HEK293 (cell line): ENCODE measurements around the gene ZBTB8A.

Source experiments
- CTCF ChIA-PET: fragments of 350-600 bp; formaldehyde crosslinking; extraction: SDS; loops from one replicate; lab custom pipeline; 2021; ENCODE audit warnings: antibody characterized with exemption; lab: Yijun Ruan, JAX
- POLR2A ChIA-PET: fragments of 300-600 bp; formaldehyde crosslinking; extraction: SDS; loops from one replicate; lab custom pipeline; 2020; ENCODE audit warnings: antibody characterized with exemption, inconsistent platforms; lab: Yijun Ruan, JAX
- H3K27ac ChIP-seq: fragments of 200-500 bp; sonication (Bioruptor generic); 2 replicates; pipeline ENCODE4 v1.5.1; 2014; ENCODE audit warnings: low read depth, low read length, control low read depth, inconsistent platforms; ENCODE audit errors: extremely low read depth
- H3K36me3 ChIP-seq, 2 experiments: fragments of 200-500 bp in 1 of 2; sonication (Bioruptor generic) in 1 of 2; 1 replicate in 1 of 2; 2 replicates in 1 of 2; pipeline ENCODE4 v1.5.1; 2014 to 2017; ENCODE audit warnings: inconsistent platforms in 2 of 2, low read length in 2 of 2; ENCODE audit not compliant: control insufficient read depth in 2 of 2, insufficient read depth in 1 of 2
- H3K4me1 ChIP-seq: fragments of 200-500 bp; sonication (Bioruptor generic); 2 replicates; pipeline ENCODE4 v1.5.1; 2014; ENCODE audit warnings: mild to moderate bottlenecking, low read length, inconsistent platforms; ENCODE audit not compliant: control insufficient read depth, insufficient read depth
- H3K4me3 ChIP-seq: 2 replicates; pipeline ENCODE4 v1.5.1; 2011; ENCODE audit warnings: low read depth, mild to moderate bottlenecking, control low read depth, low read length, moderate library complexity
- H3K9me3 ChIP-seq: fragments of 200-500 bp; sonication (Bioruptor generic); 2 replicates; pipeline ENCODE4 v1.5.1; 2014; ENCODE audit warnings: low read depth, low read length, inconsistent platforms; ENCODE audit not compliant: control insufficient read depth, insufficient read depth
- GLIS2 ChIP-seq: fragments of 450-650 bp; formaldehyde crosslinking; IDR thresholded peaks from 2 replicates; pipeline ENCODE4 v1.5.1; 2016; ENCODE audit warnings: missing biosample characterization, missing genetic modification characterization
- HOXC10 ChIP-seq: sonication (generic); formaldehyde crosslinking; IDR thresholded peaks from 2 replicates; pipeline ENCODE4 v1.8.1; 2023; ENCODE audit warnings: mild to moderate bottlenecking, missing genetic modification reagents
- KLF16 ChIP-seq: fragments of 450-650 bp; formaldehyde crosslinking; IDR thresholded peaks from 2 replicates; pipeline ENCODE4 v1.5.1; 2017; ENCODE audit warnings: missing biosample characterization, missing genetic modification characterization
- OSR2 ChIP-seq: fragments of 450-650 bp; formaldehyde crosslinking; IDR thresholded peaks from 2 replicates; pipeline ENCODE4 v1.5.1; 2016; ENCODE audit warnings: missing biosample characterization, missing genetic modification characterization
- PRDM1 ChIP-seq: fragments of 450-650 bp; formaldehyde crosslinking; IDR thresholded peaks from 2 replicates; pipeline ENCODE4; 2016; ENCODE audit warnings: missing biosample characterization, missing genetic modification characterization
- ZBTB48 ChIP-seq: fragments of 450-650 bp; formaldehyde crosslinking; IDR thresholded peaks from 2 replicates; pipeline ENCODE4 v1.5.1; 2016; ENCODE audit warnings: missing biosample characterization, missing genetic modification characterization
- ZFP3 ChIP-seq: fragments of 450-650 bp; formaldehyde crosslinking; IDR thresholded peaks from 2 replicates; pipeline ENCODE4 v1.5.1; 2016; ENCODE audit warnings: low read depth, missing biosample characterization, missing genetic modification characterization
- ZNF157 ChIP-seq: fragments of 450-650 bp; formaldehyde crosslinking; IDR thresholded peaks from 2 replicates; pipeline ENCODE4 v1.5.1; 2016; ENCODE audit warnings: missing biosample characterization, missing genetic modification characterization
- ZNF16 ChIP-seq: fragments of 450-650 bp; formaldehyde crosslinking; IDR thresholded peaks from 2 replicates; pipeline ENCODE4 v1.5.1; 2016; ENCODE audit warnings: low read depth, missing biosample characterization, missing genetic modification characterization
- ZNF202 ChIP-seq: fragments of 450-650 bp; formaldehyde crosslinking; IDR thresholded peaks from 2 replicates; pipeline ENCODE4 v1.5.1; 2016; ENCODE audit warnings: missing biosample characterization, missing genetic modification characterization, borderline replicate concordance
- ZNF292 ChIP-seq: fragments of 450-650 bp; formaldehyde crosslinking; IDR thresholded peaks from 2 replicates; pipeline ENCODE4 v1.5.1; 2016; ENCODE audit warnings: low read depth, missing biosample characterization, missing genetic modification characterization, borderline replicate concordance
- ZNF433 ChIP-seq: fragments of 450-650 bp; formaldehyde crosslinking; IDR thresholded peaks from 2 replicates; pipeline ENCODE4 v1.5.1; 2016; ENCODE audit warnings: missing biosample characterization, missing genetic modification characterization, low read depth
- ZNF521 ChIP-seq: fragments of 450-650 bp; formaldehyde crosslinking; IDR thresholded peaks from 2 replicates; pipeline ENCODE4 v1.5.1; 2017; ENCODE audit warnings: missing biosample characterization, mild to moderate bottlenecking, missing genetic modification characterization
- ZNF529 ChIP-seq: fragments of 450-650 bp; formaldehyde crosslinking; IDR thresholded peaks from 2 replicates; pipeline ENCODE4 v1.5.1; 2017; ENCODE audit warnings: missing genetic modification characterization, missing biosample characterization; ENCODE audit not compliant: insufficient replicate concordance
- ZNF707 ChIP-seq: fragments of 450-650 bp; formaldehyde crosslinking; IDR thresholded peaks from 2 replicates; pipeline ENCODE4 v1.5.1; 2016; ENCODE audit warnings: missing biosample characterization, missing genetic modification characterization
- ZNF785 ChIP-seq: fragments of 450-650 bp; formaldehyde crosslinking; IDR thresholded peaks from 2 replicates; pipeline ENCODE4 v1.5.1; 2016; ENCODE audit warnings: missing biosample characterization, missing genetic modification characterization
- ZNF830 ChIP-seq: fragments of 450-650 bp; IDR thresholded peaks from 2 replicates; pipeline ENCODE4 v1.5.0; 2018; ENCODE audit warnings: missing biosample characterization, missing genetic modification characterization, low read depth, mild to moderate bottlenecking, moderate library complexity
- ZXDB ChIP-seq: fragments of 450-650 bp; formaldehyde crosslinking; IDR thresholded peaks from 2 replicates; pipeline ENCODE4 v1.5.1; 2016; ENCODE audit warnings: missing biosample characterization, missing genetic modification characterization
- TF ChIP-seq, protein P1 (sequence below): fragments of 450-650 bp; formaldehyde crosslinking; IDR thresholded peaks from 2 replicates; pipeline ENCODE4 v1.5.1; 2017; ENCODE audit warnings: missing biosample characterization, missing genetic modification characterization
- TF ChIP-seq, protein P2 (sequence below): fragments of 450-650 bp; formaldehyde crosslinking; conservative IDR thresholded peaks from 2 replicates; pipeline ENCODE4 v1.5.1; 2016; ENCODE audit warnings: low read depth, missing biosample characterization, missing genetic modification characterization
- TF ChIP-seq, protein P3 (sequence below): fragments of 450-650 bp; formaldehyde crosslinking; IDR thresholded peaks from 2 replicates; pipeline ENCODE4 v1.5.1; 2016; ENCODE audit warnings: missing biosample characterization, missing genetic modification characterization, borderline replicate concordance
- TF ChIP-seq, protein P4 (sequence below): fragments of 450-650 bp; formaldehyde crosslinking; IDR thresholded peaks from 2 replicates; pipeline ENCODE4 v1.5.1; 2016; ENCODE audit warnings: missing biosample characterization, missing genetic modification characterization

Gene ZBTB8A

DNA sequence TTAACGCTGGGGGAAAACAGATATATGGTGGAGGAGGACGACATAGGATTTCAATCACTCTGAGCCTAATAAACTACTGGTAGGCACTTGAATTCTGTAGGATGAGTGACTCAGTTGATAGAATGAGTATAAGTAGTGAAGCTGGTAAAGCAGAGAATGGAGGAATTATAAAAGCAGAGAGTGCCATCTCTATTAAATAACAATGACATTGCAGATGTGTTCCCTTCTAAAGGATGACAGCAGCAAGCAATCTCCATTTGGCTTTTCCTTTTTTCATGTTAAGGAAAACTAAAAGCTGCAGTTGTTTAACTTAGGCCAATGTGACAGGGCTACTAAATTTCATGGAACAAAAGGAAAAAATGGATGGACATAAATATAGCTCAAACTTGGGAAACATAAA, 93.6 kb downstream of the ZBTB8A start (continued):
- TF ChIP-seq, protein P1, sequence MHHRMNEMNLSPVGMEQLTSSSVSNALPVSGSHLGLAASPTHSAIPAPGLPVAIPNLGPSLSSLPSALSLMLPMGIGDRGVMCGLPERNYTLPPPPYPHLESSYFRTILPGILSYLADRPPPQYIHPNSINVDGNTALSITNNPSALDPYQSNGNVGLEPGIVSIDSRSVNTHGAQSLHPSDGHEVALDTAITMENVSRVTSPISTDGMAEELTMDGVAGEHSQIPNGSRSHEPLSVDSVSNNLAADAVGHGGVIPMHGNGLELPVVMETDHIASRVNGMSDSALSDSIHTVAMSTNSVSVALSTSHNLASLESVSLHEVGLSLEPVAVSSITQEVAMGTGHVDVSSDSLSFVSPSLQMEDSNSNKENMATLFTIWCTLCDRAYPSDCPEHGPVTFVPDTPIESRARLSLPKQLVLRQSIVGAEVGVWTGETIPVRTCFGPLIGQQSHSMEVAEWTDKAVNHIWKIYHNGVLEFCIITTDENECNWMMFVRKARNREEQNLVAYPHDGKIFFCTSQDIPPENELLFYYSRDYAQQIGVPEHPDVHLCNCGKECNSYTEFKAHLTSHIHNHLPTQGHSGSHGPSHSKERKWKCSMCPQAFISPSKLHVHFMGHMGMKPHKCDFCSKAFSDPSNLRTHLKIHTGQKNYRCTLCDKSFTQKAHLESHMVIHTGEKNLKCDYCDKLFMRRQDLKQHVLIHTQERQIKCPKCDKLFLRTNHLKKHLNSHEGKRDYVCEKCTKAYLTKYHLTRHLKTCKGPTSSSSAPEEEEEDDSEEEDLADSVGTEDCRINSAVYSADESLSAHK, result no peak
- TF ChIP-seq ZNF529 (tag by site-specific recombination) (no peak), GLIS2 (tag by site-specific recombination) (no peak), PRDM1 (tag by site-specific recombination) (no peak), HOXC10 (CRISPR knock-in tag) (no peak), ZNF707 (tag by site-specific recombination) (no peak)
- TF ChIP-seq, all 188 proteins: peak for 0

DNA sequence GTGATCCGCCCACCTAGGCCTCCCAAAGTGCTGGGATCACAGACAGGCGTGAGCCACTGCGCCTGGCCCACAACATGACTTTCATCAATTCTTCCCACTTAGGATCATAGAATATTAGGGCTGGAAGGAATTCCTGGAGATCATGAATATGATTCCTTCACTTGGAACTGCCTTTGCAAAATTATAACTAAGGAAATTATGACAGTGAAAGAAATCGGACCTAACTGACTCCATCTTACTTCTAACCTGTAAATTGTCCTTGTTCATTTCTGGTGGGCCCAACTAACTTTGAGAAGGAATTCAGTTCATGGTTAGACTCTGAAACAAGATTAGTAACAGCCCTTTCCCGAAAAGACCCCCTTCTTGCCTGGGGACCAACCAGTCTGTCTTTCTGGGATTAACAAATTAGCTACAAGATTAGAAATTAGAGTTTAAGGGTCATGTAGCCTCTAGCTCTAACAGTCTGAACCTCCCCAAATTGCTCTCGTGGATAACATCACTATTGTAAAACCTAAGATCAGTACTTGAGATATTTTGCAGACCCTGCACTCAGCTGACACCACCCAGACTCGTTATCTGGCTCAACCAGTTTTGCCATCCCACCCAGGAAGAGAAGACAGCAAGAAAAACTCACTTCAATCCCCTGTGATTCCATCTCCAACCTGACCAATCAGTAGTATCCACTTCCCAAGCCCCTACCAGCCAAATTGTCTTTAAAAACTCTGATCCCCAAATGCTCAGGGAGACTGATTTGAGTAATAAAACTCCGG, 96.5 kb downstream of the ZBTB8A start:
- no peak for TF ChIP-seq OSR2 (tag by site-specific recombination)
- no peak for TF ChIP-seq ZNF785 (tag by site-specific recombination)
- TF ChIP-seq ZNF830, result no peak
- no peak for TF ChIP-seq ZNF16
- TF ChIP-seq, protein P2, sequence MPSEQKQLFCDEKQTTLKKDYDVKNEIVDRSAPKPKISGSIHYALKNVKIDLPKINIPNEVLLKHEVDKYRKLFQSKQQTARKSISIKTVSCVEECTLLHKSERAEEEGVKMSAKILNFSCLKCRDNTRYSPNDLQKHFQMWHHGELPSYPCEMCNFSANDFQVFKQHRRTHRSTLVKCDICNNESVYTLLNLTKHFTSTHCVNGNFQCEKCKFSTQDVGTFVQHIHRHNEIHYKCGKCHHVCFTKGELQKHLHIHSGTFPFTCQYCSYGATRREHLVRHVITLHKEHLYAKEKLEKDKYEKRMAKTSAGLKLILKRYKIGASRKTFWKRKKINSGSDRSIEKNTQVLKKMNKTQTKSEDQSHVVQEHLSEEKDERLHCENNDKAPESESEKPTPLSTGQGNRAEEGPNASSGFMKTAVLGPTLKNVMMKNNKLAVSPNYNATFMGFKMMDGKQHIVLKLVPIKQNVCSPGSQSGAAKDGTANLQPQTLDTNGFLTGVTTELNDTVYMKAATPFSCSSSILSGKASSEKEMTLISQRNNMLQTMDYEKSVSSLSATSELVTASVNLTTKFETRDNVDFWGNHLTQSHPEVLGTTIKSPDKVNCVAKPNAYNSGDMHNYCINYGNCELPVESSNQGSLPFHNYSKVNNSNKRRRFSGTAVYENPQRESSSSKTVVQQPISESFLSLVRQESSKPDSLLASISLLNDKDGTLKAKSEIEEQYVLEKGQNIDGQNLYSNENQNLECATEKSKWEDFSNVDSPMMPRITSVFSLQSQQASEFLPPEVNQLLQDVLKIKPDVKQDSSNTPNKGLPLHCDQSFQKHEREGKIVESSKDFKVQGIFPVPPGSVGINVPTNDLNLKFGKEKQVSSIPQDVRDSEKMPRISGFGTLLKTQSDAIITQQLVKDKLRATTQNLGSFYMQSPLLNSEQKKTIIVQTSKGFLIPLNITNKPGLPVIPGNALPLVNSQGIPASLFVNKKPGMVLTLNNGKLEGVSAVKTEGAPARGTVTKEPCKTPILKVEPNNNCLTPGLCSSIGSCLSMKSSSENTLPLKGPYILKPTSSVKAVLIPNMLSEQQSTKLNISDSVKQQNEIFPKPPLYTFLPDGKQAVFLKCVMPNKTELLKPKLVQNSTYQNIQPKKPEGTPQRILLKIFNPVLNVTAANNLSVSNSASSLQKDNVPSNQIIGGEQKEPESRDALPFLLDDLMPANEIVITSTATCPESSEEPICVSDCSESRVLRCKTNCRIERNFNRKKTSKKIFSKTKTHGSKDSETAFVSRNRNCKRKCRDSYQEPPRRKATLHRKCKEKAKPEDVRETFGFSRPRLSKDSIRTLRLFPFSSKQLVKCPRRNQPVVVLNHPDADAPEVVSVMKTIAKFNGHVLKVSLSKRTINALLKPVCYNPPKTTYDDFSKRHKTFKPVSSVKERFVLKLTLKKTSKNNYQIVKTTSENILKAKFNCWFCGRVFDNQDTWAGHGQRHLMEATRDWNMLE, result no peak
- TF ChIP-seq, protein P3, sequence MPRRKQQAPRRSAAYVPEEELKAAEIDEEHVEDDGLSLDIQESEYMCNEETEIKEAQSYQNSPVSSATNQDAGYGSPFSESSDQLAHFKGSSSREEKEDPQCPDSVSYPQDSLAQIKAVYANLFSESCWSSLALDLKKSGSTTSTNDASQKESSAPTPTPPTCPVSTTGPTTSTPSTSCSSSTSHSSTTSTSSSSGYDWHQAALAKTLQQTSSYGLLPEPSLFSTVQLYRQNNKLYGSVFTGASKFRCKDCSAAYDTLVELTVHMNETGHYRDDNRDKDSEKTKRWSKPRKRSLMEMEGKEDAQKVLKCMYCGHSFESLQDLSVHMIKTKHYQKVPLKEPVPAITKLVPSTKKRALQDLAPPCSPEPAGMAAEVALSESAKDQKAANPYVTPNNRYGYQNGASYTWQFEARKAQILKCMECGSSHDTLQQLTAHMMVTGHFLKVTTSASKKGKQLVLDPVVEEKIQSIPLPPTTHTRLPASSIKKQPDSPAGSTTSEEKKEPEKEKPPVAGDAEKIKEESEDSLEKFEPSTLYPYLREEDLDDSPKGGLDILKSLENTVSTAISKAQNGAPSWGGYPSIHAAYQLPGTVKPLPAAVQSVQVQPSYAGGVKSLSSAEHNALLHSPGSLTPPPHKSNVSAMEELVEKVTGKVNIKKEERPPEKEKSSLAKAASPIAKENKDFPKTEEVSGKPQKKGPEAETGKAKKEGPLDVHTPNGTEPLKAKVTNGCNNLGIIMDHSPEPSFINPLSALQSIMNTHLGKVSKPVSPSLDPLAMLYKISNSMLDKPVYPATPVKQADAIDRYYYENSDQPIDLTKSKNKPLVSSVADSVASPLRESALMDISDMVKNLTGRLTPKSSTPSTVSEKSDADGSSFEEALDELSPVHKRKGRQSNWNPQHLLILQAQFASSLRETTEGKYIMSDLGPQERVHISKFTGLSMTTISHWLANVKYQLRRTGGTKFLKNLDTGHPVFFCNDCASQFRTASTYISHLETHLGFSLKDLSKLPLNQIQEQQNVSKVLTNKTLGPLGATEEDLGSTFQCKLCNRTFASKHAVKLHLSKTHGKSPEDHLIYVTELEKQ (tag by site-specific recombination), result no peak
- no peak for TF ChIP-seq KLF16
- no peak for TF ChIP-seq ZNF202 (tag by site-specific recombination)
- TF ChIP-seq ZNF521 (tag by site-specific recombination), result no peak
- TF ChIP-seq ZFP3 (tag by site-specific recombination), result no peak
- TF ChIP-seq ZNF157 (tag by site-specific recombination), result no peak
- TF ChIP-seq ZNF433 (tag by site-specific recombination), result no peak
- no peak for TF ChIP-seq ZBTB48 (tag by site-specific recombination)
- TF ChIP-seq, protein P4, sequence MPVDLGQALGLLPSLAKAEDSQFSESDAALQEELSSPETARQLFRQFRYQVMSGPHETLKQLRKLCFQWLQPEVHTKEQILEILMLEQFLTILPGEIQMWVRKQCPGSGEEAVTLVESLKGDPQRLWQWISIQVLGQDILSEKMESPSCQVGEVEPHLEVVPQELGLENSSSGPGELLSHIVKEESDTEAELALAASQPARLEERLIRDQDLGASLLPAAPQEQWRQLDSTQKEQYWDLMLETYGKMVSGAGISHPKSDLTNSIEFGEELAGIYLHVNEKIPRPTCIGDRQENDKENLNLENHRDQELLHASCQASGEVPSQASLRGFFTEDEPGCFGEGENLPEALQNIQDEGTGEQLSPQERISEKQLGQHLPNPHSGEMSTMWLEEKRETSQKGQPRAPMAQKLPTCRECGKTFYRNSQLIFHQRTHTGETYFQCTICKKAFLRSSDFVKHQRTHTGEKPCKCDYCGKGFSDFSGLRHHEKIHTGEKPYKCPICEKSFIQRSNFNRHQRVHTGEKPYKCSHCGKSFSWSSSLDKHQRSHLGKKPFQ, result no peak
- TF ChIP-seq ZNF292 (tag by site-specific recombination), result no peak
- TF ChIP-seq ZXDB (tag by site-specific recombination), result no peak
- no peaks in the 10 kb centered on the region for H3K9me3 ChIP-seq
- H3K4me3 ChIP-seq, result no peak overlapping the region
- peaks cover 19 to 36% of the 10 kb centered on the region in 2 experiments for H3K36me3 ChIP-seq
- ChIA-PET CTCF (interaction anchor here (0.6 kb wide), 1 partner anchor 115 kb away, joined by 4 read pairs; no protein-coding TSS in a partner anchor), POLR2A (no interaction called here)
- no peaks in the 10 kb centered on the region for H3K4me1 ChIP-seq
- no peak overlapping the region for H3K27ac ChIP-seq
